CD4-positive, alpha-beta T cell treated with Interleukin-6 at 100 ng/mL for 8 hours (primary cell): Measurements from ENCODE around the gene PARD3.
"Not testable (repeated sequence)": the region's sequence is repeated elsewhere in the genome, so short reads cannot be mapped to it uniquely, and the experiment has no call there.

ENCODE experiments used
- DNase-seq: peaks from one replicate; pipeline ENCODE4 v3.0.0-alpha.2; 2020; ENCODE audit warnings: mixed read lengths, low spot score

PARD3 gene

DNA sequence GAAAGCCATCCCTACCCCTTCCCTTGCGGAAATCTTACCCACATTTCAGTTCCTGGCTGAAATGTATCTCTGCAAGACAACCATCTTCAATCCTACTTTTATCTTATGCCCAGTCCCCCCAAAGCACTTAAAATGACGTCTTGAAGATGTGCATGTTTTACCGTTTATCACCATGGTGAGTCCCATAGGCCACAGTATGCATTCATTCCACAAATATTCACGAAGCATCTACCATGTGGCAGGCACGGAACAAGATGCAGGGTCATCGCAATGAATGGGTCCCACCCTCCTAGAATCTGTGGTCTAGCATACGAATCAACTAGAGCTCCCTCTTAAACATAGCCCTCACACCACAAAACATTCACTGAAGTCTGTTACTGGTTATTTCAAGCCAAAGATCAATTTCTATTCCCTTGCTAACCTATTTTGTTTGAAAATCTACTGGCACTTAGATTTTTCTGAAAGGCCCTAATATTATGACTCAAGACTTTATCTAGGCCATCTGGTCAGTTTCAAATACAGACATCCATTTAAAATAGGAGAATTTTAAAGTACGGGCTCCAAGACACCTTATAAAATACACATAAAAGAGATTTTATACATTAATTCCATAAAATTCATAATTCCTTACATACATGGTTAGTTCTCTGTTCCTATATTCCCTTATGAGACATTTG, 99.4 kb downstream of the PARD3 start:
- DNase-seq = no peak

DNA sequence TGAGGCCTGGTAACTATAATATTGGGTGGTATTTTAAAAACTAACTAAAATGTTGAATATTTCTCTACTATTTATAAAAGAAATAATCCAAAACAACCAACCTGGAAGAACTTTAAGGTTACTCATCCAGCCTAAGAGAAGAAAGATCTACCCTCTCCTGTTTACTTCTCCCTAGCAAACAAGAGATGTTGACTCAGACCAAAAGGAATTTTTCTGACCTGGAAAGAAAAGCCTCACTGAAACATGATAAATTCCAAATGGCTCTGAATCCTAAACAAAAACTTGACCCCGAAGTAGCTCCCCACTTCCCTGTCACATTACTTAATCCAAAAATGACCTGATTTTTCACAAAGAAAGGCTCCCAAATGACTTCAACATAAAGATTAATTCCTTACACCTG, 101.2 kb downstream of the PARD3 start:
- DNase-seq = no peak

DNA sequence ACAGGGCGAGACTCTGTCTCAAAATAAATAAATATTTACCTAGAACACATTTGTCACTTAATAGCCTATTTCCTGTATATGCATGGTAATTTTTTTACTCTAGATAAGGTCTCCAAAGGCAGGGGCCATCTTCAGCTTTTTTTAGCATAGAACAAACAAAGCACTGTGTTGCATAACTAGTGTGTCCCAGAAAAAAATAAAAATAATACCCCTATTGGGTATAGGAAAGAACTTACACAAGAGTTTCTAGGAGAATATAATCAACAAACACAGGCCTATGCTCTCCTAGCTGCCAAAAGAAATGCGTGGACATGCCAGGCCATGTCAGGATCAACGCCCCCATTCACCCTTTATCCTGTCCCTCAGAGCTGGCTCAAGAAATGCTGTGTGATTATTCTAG, 103.6 kb downstream of the PARD3 start:
- no peak for DNase-seq

DNA sequence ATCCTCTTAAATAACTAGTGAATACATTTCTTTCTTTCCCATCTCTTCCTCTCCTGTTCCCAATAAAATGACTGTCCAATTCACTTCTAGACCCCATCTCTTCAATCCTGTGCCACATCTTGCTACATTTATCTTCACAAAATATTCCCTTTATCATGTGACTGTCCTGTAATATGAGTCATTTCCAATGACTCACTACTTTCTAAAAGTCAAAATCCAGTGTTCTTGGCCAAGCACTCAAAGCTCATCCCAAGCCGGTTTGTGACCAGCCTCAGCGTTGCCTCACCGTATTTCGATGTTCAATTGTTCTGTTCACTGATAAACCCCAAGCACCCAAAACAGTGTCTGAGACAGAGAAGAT, 104.7 kb downstream of the PARD3 start:
- no peak for DNase-seq

DNA sequence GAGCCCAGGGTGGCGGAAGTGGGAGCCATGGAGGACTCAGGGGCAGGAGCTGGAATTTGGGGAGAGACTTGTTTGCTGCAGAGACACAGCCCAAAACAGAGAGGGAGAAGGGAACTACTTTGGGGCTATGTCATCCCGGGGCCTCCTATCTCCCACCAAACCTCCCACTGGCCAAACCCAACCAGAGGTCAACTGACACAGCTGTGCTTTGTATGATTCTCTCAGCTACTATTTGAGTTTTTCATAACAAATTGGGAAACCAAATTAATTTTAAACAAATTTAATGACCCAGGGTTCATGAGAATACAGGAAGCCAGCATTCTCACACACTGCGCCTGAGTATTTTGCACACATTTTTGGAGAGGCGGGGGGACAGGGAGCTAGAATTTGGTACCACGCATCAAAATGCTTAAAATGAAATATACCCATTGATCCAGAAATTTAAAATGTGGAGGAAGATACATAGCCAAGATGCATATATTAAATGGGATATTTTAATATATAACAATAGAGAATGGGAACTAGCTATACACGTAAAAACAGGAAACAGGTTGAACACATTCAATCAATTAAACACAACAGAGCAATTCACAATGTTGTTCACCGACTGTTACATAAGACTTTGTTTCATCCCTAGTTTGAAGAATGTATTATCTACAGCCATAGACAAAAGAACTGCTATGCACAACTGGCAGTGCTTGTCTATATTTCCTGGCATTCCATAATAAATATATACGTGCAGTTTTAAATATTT, 105.3 kb downstream of the PARD3 start:
- no peak for DNase-seq

DNA sequence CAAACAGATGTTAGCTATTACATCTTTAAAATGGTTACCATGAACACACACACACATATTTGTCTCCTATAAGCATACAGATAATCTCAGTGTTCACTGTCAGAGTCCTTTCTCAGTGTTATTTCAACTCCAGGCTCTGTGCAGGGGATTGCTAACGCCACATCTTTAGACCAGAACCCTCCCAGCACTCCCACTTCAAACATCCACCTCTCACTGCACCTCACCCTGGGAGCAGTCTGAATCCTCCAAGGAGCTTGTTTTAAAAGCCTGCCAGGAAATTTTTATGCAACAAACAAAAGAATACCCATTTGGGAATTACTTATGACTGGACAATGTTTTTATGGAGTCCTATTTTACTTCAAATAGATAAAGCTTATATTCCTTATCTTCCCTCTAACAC, 107.4 kb downstream of the PARD3 start:
- DNase-seq = no peak

DNA sequence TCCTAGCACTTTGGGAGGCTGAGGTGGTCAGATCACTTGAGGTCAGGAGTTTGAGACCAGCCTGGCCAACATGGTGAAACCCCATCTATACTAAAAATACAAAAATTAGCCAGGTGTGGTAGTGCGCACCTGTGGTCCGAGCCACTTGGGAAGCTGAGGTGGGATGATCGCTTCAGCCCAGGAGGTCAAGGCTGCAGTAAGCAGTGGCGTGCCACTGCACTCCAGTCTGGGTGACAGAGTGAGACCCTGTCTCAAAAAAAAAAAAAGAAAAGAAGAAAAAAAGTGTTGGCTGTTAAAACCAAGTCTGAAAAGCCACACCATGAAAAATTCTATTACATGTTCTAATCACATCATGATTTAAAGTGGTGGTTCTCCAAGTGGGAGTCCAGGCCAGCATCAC, 108.1 kb downstream of the PARD3 start:
- not testable (repeated sequence) for DNase-seq

DNA sequence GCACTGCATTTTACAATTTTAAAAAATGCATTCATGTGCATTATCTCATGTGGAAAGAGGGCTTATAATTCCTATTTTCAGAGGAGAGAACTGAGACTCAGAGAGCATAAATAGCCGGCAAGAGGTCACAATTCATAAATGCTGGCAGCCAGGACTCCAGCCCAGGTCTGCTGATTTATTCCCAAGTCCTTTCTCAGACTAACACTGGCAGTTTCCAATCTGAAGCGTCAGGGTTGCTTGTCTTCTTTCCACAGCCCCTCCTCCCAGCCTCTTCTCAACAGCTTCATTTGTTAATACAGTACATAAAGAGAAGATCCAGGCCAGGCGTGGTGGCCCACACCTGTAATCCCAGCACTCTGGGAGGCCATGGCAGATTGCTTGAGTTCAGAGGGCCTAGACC, 108.9 kb downstream of the PARD3 start:
- no peak for DNase-seq

DNA sequence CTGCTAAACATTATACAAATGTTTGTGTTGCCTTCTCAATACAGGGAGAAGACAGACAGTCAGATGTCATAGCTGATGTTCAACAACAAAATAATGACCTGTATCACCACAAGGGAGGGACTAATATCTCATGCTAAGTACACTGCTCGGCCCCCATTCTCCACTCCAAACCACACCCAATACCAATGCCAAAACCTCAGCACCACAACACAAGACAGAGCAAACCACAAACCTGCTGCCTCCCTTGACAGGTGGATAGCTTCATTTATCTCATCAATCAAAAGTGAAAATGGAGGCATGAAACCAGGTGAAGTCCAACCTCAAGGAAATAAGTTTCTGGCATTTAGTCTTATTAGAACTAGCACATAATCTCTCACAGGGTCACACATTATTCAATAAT, 109.5 kb downstream of the PARD3 start:
- no peak for DNase-seq

DNA sequence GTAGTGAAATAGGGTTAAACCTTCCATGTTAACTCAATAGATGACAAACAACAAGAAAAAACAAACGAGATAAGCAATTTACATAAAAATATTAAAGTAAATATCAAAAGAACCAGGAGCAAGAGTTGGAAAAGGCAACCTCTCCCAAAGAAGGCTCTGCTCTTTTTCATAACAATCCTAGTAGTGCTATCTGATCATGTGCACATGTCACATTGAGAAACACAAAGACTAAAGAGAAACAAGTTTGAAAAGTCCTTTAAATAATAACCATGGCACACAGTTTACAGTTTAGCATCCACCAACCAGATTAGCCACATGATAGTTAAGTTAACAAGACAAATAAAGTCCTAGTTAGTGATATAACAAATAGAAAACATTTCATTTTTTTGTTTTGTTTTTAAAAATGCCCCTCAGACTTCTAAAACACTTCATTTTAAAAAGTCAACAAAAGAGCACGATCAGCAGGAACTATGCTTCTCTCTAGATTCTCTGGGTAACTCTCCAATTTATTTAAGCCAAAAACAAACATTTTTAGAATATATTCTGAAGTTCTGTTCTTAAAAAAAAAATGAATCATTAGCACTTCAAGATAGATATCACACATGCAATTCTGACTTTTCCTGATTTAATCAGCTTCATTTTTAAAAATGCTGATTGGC, 110.4 kb downstream of the PARD3 start:
- DNase-seq = no peak

DNA sequence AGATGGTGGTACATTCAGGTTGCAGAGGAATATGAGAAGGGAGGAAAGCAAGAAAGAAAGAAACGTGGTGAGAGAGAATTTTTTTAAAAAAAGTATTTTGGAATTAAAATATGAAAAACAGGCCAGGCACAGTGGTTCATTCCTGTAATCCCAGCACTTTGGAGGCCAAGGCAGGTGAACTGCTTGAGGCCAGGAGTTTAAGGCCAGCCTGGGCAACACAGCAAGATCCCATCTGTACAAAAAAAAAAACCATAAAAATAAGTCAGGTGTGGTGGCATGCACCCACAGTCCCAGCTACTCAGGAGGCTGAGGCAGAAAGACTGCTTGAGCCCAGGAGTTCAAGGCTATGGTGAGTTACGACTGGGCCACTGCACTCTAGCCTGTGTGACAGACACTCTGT, 112.1 kb downstream of the PARD3 start:
- DNase-seq = no peak

DNA sequence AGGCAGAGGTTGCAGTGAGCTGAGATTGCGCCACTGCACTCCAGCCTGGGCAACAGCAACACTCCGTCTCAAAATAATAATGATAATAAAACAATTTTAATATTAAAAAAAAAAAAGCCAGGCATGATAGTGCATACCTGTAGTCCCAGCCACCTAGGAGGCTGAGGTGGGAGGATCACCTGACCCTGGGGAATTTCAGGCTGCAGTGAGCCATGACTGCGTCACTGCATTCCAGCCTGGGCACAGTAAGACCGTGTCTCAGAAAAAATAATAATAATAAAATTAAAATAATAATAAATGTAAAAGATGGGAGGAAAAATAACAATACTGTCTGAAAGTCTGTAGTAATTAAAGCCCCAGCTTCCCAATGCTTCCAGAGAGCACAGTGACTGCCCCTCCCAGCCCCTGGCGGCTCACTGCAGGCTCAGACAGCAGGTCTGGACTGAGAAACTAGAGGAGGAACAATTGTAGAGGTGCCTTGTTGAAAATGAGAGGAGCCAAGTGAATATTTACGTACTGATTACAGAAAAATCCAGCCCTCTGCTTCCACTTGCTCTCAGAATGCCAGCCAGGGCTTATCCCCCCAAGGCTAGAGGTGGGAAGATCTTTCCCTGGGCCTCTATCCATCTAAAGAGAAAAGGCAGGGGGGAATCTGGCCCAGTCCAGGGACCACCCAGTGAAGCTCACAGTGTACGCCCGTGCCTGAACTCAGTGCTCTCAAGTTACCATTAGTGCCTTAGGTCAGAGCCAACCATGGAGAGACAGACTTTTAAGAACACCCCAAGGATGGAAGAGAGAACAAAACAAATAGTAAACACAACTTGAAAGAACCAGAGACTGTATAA, 112.8 kb downstream of the PARD3 start:
- DNase-seq = no peak

DNA sequence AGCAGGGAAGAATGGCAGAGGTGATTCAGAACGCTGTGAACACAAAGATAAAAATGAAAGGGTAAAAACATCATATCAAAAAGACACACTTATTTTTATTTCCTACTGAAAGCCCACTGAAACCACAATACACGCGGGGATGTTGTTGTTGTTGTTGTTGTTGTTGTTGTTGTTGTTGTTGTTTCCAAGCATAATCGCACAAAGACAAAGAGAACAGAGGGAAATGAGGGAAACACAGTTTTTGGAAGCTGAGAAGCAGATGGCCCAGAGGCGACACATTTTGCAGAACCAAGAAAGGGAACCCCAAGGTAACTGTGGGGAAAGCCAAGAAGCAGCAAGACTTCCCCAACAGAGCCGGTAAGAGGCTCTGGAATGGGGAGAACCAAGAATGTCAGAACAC, 113.9 kb downstream of the PARD3 start:
- no peak for DNase-seq

DNA sequence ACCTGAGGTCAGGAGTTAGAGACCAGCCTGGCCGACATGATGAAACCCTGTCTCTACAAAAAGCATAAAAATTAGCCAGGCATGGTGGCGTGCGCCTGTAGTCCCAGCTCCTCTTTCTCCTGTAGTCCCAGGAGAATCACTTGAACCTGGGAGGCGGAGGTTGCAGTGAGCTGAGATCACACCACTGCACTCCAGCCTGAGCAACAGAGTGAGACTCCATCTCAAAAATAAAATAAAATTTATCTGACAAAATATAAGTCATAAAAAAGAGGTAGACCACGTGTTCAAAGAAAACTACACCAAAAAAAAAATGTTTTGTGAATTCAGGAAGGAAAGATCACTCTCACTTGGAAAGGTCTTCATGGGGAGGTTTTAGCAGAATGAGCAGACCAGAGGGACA, 114.3 kb downstream of the PARD3 start:
- not testable (repeated sequence) for DNase-seq

DNA sequence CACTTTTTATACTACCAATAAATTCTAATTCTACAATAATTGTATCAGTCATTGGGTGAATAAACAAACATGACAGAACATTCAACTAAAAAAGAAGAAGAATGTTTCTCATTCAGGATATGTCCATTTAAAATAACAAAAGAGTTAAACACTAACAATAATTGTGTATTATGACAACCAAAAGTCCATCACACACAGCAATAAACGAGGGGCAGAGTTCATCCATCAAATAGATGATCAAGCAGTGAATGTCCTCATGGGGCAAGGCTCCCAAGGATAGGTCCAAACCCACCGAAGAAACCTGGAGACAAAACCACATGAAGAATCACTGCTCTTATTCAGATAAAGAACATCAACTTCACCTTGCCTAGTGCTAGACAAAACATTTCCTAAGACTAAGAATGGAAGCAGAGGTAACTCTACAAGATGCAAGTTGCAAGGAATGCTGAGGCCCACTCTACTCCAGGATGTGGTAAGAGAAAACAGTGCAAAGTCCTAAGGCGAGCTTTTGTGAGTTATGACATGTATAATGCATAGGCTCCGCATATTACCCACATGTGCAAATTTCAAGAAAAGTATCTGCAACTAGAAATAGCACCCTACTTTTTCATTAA, 115.1 kb downstream of the PARD3 start:
- no peak for DNase-seq

DNA sequence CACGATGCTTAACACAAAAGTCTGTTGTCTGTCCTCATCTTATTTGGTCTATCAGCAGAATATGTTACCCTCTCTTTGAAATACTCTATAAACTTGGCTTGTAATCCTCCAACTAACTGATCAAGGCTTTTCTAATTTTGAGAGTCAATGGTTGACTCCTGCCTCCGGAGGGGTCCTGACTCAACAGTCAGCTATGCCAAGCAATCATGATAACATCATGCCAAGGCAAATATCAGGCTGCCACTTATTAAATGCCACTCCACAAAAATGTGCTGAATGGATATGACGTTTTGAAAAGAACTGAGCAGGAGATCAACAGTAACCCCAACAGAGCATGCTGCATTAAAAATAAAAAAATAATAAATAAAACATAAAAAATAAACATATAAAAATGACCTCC, 116.1 kb downstream of the PARD3 start:
- DNase-seq = no peak

DNA sequence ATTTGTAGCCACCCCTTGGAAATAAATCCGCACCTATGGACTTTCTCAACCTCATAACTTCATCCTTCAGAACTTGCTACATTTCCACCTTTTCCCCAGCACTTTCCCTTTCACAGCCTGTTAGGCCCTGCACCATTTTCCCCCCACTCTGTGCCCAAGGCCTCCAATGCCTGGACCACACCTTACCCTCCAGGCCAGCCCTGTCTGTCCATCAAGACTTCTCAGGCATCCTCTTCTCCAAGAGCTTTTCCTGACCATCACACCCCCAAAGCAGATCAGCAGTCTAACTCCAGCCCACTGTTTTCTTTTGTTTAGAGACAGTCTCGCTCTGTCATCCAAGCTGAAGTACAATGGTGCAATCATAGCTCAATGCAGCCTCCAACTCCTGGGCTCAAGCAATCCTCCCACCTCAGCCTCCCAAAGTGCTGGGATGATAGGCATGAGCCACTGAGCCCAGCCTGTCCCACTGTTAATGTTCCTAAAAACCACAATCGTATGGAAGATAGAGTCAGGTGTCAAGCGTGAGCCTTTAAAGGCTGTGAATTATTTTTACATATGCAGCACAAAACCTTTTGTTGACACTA, 116.8 kb downstream of the PARD3 start:
- no peak for DNase-seq

DNA sequence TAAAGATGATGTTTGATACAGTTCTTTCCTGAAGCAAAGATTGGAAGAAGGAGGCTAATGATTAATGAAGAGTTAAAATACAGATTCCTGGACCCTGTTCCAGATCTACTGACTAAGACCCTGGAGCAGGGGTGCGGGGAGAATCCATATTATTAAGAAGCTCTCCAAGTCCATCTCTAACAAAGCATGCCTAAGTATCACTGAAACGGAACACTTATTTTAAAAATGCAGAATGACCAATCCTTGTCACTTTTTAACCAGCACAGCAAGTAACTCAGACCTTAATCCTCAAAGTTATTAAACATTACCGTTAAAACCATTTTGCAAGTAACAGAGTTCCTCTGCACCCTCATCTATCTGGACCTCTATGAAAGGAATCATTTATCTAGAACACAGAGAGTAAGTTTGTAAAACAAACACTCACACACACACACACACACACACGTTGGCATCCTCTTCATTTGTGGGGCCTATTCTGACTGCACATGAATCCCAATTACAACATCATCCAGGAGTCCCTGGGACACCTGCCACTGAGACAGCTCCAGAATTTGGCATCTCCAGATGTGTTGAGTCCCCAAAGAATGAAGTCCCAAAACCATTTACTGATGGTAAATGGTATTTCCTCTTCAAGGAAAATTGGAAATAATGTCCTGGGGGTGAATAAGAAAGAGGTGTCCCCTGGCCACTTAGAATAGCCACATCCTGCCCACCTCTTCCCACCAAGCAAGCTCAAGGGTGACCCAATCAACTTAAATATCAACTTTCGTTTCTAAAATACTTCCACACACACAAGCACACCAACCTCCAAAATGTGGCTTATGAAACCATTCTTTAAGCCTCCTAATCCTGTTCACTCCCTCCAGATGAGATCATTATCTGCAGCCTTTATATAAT, 117.5 kb downstream of the PARD3 start:
- DNase-seq = no peak

DNA sequence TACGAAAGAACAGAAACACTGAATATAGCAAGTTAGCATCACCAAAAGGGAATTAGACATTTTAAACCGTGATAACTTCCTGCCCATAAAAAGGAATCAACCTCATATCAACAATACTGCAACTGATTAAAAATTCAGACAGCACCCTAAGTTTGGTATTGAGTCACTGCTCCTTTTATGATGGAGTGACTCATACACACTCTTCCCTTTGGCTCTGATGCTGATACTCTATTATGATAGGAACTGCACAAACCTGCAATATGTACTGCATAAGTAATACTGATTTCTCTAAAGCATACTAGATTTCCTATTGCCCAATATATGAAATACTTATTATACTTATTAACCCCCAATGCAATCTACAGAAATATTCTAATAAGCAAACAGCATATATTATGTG, 118.7 kb downstream of the PARD3 start:
- no peak for DNase-seq

DNA sequence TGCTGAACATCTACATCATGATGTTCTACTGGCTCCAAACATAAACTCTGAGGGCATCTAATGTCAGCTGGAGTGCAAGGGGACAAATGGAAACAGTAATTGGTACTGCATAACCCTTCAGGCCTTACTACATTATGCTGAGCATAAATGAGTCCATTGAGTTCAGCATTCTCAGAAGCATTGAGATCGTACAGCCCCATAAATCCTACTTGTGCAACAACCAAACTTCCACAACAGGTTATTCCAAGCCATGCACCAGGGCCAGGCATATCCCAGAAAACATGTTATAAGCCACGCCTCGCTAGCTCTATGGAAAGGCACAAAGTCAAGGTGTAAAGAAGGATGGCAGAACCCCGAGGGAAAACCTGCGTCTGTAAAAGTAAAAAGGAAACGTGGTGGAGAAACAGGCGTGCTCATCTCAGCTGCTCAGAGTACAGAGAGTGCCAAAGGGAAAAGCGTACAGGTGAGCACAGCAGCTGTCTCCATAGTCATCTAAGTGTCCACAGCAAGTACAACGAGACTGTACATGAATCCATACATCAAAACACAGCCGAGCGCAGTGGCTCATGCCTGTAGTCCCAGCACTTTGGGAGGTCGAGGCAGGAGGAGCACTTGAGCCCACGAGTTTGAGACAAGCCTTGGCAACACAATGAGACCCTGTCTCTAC, 124.6 kb downstream of the PARD3 start:
- no peak for DNase-seq
